NB4 (cell line): ENCODE results near the gene FUS.
"Not testable (repeated sequence)": the region's sequence is repeated elsewhere in the genome, so short reads cannot be mapped to it uniquely, and the experiment has no call there.

Source experiments
- CTCF ChIP-seq: IDR thresholded peaks from one replicate; pipeline ENCODE4 v1.5.1; 2012; ENCODE audit warnings: low read depth, low read length
- MYC ChIP-seq: IDR thresholded peaks from 2 replicates; pipeline ENCODE4 v1.6.1; 2011; ENCODE audit warnings: low read depth, low read length
- POLR2A ChIP-seq: IDR thresholded peaks from 2 replicates; pipeline ENCODE4 v1.6.1; 2011; ENCODE audit warnings: mild to moderate bottlenecking; ENCODE audit not compliant: insufficient read length; ENCODE audit errors: extremely low read depth

GRCh38 chr16:31144418-31144817, 35.5 kb upstream of the FUS start:
- not testable (repeated sequence) for TF ChIP-seq POLR2A, MYC, CTCF
